Mesothelial cell of epicardium (in vitro differentiated cells): ENCODE data around the gene MEAK7. TPM values are rescaled to one million over a fixed set of nuclear protein-coding genes. Genes with fewer than 3 reads are reported as not detected.

Source experiments
- DNase-seq, 2 experiments: peaks; one replicate each; pipeline ENCODE4 v3.0.0; 2021; ENCODE audit warnings: low spot score in 2 of 2; ENCODE audit not compliant: unreplicated experiment in 2 of 2
- H3K27ac Mint-ChIP-seq: 2 replicates; pipeline ENCODE4 v1.8.0; 2021; ENCODE audit warnings: mixed read lengths
- H3K27me3 Mint-ChIP-seq: 2 replicates; pipeline ENCODE4 v1.8.0; 2021; ENCODE audit warnings: low read depth, mixed read lengths
- H3K36me3 Mint-ChIP-seq: 2 replicates; pipeline ENCODE4 v1.8.0; 2021; ENCODE audit warnings: mixed read lengths
- H3K4me1 Mint-ChIP-seq: 2 replicates; pipeline ENCODE4 v1.8.0; 2021; ENCODE audit warnings: mixed read lengths
- H3K4me3 Mint-ChIP-seq: 2 replicates; pipeline ENCODE4 v1.8.0; 2021; ENCODE audit warnings: mild to moderate bottlenecking, moderate library complexity, mixed read lengths
- H3K9me3 Mint-ChIP-seq: 2 replicates; pipeline ENCODE4 v1.8.0; 2021; ENCODE audit warnings: mixed read lengths
- total RNA-seq: library from RNA; stranded (reverse); gene quantifications from 3 replicates; pipeline ENCODE4 v1.2.1, GENCODE V29; 2021
- TF ChIP-seq, protein P1 (sequence below): fragments of 200-600 bp; sonication (generic); IDR thresholded peaks from one replicate; pipeline ENCODE4 v1.5.0; 2021; ENCODE audit warnings: antibody characterized with exemption; ENCODE audit not compliant: unreplicated experiment

The MEAK7 gene
- total RNA-seq, 1 donor from 2014 or later, result 42.7 TPM

GRCh38 chr16:84476401-84476800 lies 28.1 kb downstream of the MEAK7 start:
- H3K27me3 Mint-ChIP-seq, result no peaks in the 10 kb centered on the region
- no peak overlapping the region for H3K4me3 Mint-ChIP-seq
- H3K27ac Mint-ChIP-seq, result no peak overlapping the region
- H3K4me1 Mint-ChIP-seq, result peaks cover 2% of the 10 kb centered on the region
- TF ChIP-seq, protein P1, sequence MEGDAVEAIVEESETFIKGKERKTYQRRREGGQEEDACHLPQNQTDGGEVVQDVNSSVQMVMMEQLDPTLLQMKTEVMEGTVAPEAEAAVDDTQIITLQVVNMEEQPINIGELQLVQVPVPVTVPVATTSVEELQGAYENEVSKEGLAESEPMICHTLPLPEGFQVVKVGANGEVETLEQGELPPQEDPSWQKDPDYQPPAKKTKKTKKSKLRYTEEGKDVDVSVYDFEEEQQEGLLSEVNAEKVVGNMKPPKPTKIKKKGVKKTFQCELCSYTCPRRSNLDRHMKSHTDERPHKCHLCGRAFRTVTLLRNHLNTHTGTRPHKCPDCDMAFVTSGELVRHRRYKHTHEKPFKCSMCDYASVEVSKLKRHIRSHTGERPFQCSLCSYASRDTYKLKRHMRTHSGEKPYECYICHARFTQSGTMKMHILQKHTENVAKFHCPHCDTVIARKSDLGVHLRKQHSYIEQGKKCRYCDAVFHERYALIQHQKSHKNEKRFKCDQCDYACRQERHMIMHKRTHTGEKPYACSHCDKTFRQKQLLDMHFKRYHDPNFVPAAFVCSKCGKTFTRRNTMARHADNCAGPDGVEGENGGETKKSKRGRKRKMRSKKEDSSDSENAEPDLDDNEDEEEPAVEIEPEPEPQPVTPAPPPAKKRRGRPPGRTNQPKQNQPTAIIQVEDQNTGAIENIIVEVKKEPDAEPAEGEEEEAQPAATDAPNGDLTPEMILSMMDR, result no peak
- peaks cover 54% of the 10 kb centered on the region for H3K36me3 Mint-ChIP-seq
- H3K9me3 Mint-ChIP-seq, result peaks cover 34% of the 10 kb centered on the region
- DNase-seq, result no peak

DNA sequence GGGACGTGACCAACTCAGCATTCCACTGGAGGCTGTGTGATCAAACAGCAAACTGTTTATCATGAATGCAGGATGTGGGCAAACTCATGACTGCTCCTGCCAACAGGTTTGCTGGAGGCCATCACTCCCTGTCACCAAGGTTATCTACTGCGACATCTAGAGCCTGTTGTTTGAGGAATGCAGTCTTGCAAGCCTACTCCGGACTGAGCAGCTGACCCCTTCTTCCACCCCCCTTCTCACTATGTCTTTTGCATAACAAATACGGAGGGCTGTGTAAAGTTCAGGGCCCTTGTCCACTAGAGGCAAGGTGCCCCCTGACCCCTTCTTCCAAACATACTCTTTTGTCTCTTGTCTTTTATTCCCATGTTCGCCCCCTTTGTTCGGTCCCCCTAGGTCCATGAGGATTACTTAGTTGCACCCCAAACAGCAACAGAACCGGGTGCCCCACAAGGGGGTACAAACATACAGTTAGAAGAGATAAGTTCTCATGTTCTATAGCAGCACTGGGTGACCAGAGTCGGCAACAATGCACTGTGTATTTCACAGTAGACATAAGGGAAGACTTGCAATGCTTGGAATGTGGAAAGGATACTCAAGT lies 28.7 kb downstream of the MEAK7 start:
- Mint-ChIP-seq H3K27ac (no peak overlapping the region), H3K4me1 (peaks cover 2% of the 10 kb centered on the region), H3K27me3 (no peaks in the 10 kb centered on the region), H3K36me3 (peaks cover 54% of the 10 kb centered on the region), H3K4me3 (no peak overlapping the region), H3K9me3 (peaks cover 34% of the 10 kb centered on the region)
- no peak for DNase-seq
- TF ChIP-seq, protein P1, result no peak

GRCh38 chr16:84471966-84472365 lies 32.5 kb downstream of the MEAK7 start:
- Mint-ChIP-seq H3K9me3 (peaks cover 43% of the 10 kb centered on the region), H3K4me3 (no peak overlapping the region), H3K27ac (no peak overlapping the region), H3K4me1 (no peaks in the 10 kb centered on the region), H3K27me3 (no peaks in the 10 kb centered on the region), H3K36me3 (peaks cover 53% of the 10 kb centered on the region)
- TF ChIP-seq, protein P1, result no peak
- DNase-seq, result no peak

DNA sequence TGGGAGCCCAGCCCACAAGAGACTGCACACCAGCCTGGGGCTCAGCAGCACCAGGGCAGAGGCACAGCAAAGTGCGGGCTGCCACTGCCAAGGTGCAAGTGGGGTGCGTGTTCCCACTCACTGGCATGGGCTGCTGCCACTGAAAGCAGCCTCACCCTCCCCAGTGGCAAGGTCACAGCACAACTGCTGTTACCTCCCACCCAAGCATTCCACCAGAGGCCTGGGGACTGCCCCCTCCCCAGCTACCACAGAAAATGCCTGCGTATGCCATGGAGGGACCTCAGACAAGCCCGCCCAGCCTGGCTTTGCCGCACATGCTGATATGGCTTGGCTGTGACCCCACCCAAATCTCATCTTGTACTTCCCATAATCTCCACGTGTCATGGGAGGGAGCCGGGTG lies 33.1 kb downstream of the MEAK7 start:
- Mint-ChIP-seq H3K4me1 (no peaks in the 10 kb centered on the region), H3K27ac (no peak overlapping the region), H3K9me3 (peaks cover 50% of the 10 kb centered on the region), H3K36me3 (peaks cover 56% of the 10 kb centered on the region), H3K27me3 (no peaks in the 10 kb centered on the region), H3K4me3 (no peak overlapping the region)
- TF ChIP-seq, protein P1, result no peak
- DNase-seq, result no peak

DNA sequence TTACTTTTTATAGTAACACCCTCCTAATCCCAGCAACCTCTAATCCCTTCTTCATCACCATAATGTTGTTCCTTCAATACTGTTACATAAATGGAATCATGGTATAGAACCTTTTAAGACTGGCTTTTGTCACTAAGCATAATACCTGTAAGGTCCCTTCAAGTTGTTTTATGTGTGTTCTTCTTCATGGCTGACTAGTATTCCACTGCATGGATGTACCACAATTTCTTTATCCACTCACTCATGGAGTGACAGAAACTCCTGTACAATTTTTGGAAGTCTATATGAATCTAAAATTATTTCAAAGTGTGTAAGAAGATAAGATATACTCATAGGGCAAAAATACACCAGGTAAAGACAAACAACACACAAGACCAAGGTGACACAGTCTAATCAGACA lies 36.8 kb downstream of the MEAK7 start:
- Mint-ChIP-seq H3K4me3 (no peak overlapping the region), H3K4me1 (no peaks in the 10 kb centered on the region), H3K9me3 (peaks cover 30% of the 10 kb centered on the region), H3K36me3 (peaks cover 46% of the 10 kb centered on the region), H3K27ac (no peak overlapping the region), H3K27me3 (no peaks in the 10 kb centered on the region)
- TF ChIP-seq, protein P1, result no peak
- no peak for DNase-seq

DNA sequence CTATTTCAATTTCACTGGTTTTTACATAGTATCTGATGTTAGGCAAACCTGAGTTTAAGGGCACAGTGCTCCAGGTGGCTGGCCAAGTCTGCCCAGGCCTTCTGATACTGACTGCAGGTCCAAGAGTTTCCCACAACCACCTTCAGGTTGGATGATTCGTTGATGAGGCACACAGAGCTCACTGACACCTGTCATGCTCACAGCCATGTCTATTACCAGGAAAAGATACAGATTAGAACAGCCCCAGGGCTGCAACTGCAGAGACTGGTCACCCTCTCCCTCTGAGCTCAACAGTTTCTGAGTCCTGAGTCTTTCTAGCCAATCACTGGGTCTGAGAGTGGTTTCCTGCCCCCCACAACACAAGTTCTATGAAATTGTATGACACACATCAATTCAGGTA lies 37.2 kb downstream of the MEAK7 start:
- no peak overlapping the region for H3K27ac Mint-ChIP-seq
- DNase-seq, result no peak
- peaks cover 28% of the 10 kb centered on the region for H3K9me3 Mint-ChIP-seq
- H3K4me1 Mint-ChIP-seq, result no peaks in the 10 kb centered on the region
- no peaks in the 10 kb centered on the region for H3K27me3 Mint-ChIP-seq
- peaks cover 44% of the 10 kb centered on the region for H3K36me3 Mint-ChIP-seq
- no peak overlapping the region for H3K4me3 Mint-ChIP-seq
- TF ChIP-seq, protein P1, result no peak
